Thyroid gland (tissue), 4 donors: ENCODE results near the gene HPD.

ENCODE experiments used
- CTCF ChIP-seq, 6 experiments: fragments of 200-600 bp in 3 of 6; fragments of 450-650 bp in 3 of 6; sonication (generic) in 3 of 6; IDR thresholded peaks; one replicate each; pipeline ENCODE4 v1.5.1; 2016 to 2019; ENCODE audit warnings: antibody characterized with exemption in 6 of 6, mild to moderate bottlenecking in 2 of 6, inconsistent platforms in 1 of 6, moderate library complexity in 1 of 6
- POLR2A ChIP-seq, 2 donors: fragments of 450-650 bp; IDR thresholded peaks; one replicate each; pipeline ENCODE4 v1.6.1; 2017; ENCODE audit warnings: antibody characterized with exemption in 2 of 2, mild to moderate bottlenecking in 2 of 2, moderate library complexity in 1 of 2

- no peak for TF ChIP-seq CTCF (IDR thresholded peaks at IDR 0.05)
- TF ChIP-seq POLR2A (IDR thresholded peaks at IDR 0.05): no peak
Observed at GRCh38 chr12:121806546-121807423, 51.9 kb downstream of the HPD start.
